ENCODE results near the gene CCDC73.

DNA sequence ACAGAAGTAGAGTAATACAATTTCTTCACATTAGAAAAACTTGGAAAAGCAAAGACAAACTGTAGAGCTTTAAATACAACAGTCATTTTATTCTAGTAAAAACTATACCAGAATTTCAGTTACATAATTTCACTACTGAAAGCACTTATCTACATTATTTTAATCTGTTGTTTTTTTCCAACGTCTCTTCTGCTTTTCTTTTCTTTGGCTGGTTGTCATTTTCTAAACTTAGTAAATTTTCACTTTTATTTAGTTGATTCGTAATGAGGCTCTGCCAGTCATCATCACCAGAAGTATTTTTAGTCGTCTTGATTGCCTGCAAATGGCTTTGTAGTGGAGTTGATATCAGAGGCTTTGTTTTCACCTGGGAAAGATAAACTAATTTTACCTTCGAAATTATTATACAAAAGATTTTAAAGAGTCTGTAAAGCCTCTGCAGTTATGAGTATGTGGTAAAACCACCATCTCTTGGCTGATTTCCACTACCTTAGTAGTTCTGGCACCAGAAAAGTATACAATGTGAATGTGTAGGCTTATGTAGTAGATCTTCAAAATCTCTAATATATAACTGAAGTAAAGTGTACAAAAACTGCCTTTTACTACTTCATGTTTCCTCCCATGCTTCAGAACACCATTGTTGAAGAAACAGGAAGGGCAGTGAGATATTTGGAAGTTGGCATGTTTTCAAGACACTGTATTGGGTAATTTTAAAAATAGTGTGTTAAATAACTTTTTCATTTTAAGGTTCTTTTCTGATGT lies 191.6 kb downstream of the CCDC73 start:
- TF ChIP-seq, protein P1, sequence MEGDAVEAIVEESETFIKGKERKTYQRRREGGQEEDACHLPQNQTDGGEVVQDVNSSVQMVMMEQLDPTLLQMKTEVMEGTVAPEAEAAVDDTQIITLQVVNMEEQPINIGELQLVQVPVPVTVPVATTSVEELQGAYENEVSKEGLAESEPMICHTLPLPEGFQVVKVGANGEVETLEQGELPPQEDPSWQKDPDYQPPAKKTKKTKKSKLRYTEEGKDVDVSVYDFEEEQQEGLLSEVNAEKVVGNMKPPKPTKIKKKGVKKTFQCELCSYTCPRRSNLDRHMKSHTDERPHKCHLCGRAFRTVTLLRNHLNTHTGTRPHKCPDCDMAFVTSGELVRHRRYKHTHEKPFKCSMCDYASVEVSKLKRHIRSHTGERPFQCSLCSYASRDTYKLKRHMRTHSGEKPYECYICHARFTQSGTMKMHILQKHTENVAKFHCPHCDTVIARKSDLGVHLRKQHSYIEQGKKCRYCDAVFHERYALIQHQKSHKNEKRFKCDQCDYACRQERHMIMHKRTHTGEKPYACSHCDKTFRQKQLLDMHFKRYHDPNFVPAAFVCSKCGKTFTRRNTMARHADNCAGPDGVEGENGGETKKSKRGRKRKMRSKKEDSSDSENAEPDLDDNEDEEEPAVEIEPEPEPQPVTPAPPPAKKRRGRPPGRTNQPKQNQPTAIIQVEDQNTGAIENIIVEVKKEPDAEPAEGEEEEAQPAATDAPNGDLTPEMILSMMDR (IDR thresholded peaks at IDR 0.05; ENCODE audit: low read depth, low read length, missing input control), result no peak
- TF ChIP-seq RXRA (IDR thresholded peaks at IDR 0.05) (no peak), FOXA2 (IDR thresholded peaks at IDR 0.05) (no peak), YY1 (IDR thresholded peaks at IDR 0.05) (no peak)
- TF ChIP-seq, protein P2, sequence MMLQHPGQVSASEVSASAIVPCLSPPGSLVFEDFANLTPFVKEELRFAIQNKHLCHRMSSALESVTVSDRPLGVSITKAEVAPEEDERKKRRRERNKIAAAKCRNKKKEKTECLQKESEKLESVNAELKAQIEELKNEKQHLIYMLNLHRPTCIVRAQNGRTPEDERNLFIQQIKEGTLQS (IDR thresholded peaks at IDR 0.05), result no peak
- TF ChIP-seq, protein P3, sequence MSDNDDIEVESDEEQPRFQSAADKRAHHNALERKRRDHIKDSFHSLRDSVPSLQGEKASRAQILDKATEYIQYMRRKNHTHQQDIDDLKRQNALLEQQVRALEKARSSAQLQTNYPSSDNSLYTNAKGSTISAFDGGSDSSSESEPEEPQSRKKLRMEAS (IDR thresholded peaks at IDR 0.05), result no peak
